Stromal cell of bone marrow (primary cell): Measurements from ENCODE around the gene PATL2.
A peak's percentile ranks its signal among the peaks of the same experiment; 100 is the strongest.
"Not testable (repeated sequence)": the region's sequence is repeated elsewhere in the genome, so short reads cannot be mapped to it uniquely, and the experiment has no call there.

Source experiments
- DNase-seq: peaks from one replicate; pipeline ENCODE4 v3.0.0-alpha.2; 2012; ENCODE audit warnings: low read depth

PATL2 gene

GRCh38 chr15:44647036-44647435 lies 64.1 kb downstream of the PATL2 start:
- DNase-seq: no peak

GRCh38 chr15:44646460-44646859 lies 64.7 kb downstream of the PATL2 start:
- no peak for DNase-seq

GRCh38 chr15:44641651-44642050 lies 69.5 kb downstream of the PATL2 start:
- no peak for DNase-seq

GRCh38 chr15:44636976-44637375 lies 74.1 kb downstream of the PATL2 start:
- DNase-seq: no peak

GRCh38 chr15:44633603-44634002 lies 77.5 kb downstream of the PATL2 start:
- peak; percentile 53 for DNase-seq

- DNase-seq: not testable (repeated sequence)
These were observed 85.8 kb downstream of the PATL2 start for GRCh38 chr15:44625286-44625685.

- no peak for DNase-seq
These were observed 87.9 kb downstream of the PATL2 start for GRCh38 chr15:44623178-44623577.

GRCh38 chr15:44620081-44620480 lies 91.0 kb downstream of the PATL2 start:
- DNase-seq: no peak

GRCh38 chr15:44616974-44617373 lies 94.1 kb downstream of the PATL2 start:
- no peak for DNase-seq
